SJCRH30 (cell line): Measurements from ENCODE around the gene TSHZ2. TPM values are rescaled to one million over a fixed set of nuclear protein-coding genes. Genes with fewer than 3 reads are reported as not detected.
"Not testable (repeated sequence)": the region's sequence is repeated elsewhere in the genome, so short reads cannot be mapped to it uniquely, and the experiment has no call there.

Experiments
- DNase-seq, 2 experiments: peaks; one replicate each; pipeline ENCODE4 v3.0.0-alpha.2; 2015 to 2020
- H3K27ac ChIP-seq: fragments of 250-450 bp; sonication (Bioruptor Pico); 2 replicates; pipeline ENCODE4 v1.5.1; 2020; ENCODE audit warnings: mild to moderate bottlenecking, moderate library complexity
- H3K27me3 ChIP-seq: fragments of 250-450 bp; sonication (Bioruptor Pico); 2 replicates; pipeline ENCODE4 v1.5.1; 2020; ENCODE audit warnings: mild to moderate bottlenecking, moderate library complexity
- H3K36me3 ChIP-seq: fragments of 250-450 bp; sonication (Bioruptor Pico); 2 replicates; pipeline ENCODE4 v1.5.1; 2020; ENCODE audit warnings: mild to moderate bottlenecking, moderate library complexity
- H3K4me1 ChIP-seq: fragments of 250-450 bp; sonication (Bioruptor Pico); 2 replicates; pipeline ENCODE4 v1.5.1; 2020; ENCODE audit warnings: mild to moderate bottlenecking, moderate library complexity
- H3K4me3 ChIP-seq: fragments of 250-450 bp; sonication (Bioruptor Pico); 2 replicates; pipeline ENCODE4 v1.5.1; 2020; ENCODE audit warnings: mild to moderate bottlenecking, moderate library complexity
- H3K9me3 ChIP-seq: fragments of 250-450 bp; sonication (Bioruptor Pico); replicated peaks from 2 replicates; pipeline ENCODE4 v1.5.1; 2020; ENCODE audit warnings: mild to moderate bottlenecking, moderate library complexity
- total RNA-seq: library from RNA; depleted of rRNA; stranded (reverse); fragments of >200 nt; shearing (Covaris generic); gene quantifications from 2 replicates; pipeline ENCODE4 v1.2.3, GENCODE V29; 2014

The TSHZ2 gene
- total RNA-seq, 1 experiment from 2014 or later = not detected

- no peak for DNase-seq
- no peaks in the 10 kb centered on the region for H3K36me3 ChIP-seq
- H3K27me3 ChIP-seq = 0 out of 2 replicates have a peak, but pooled peaks cover 2% of the 10 kb centered on the region
- no peaks in the 10 kb centered on the region for H3K4me1 ChIP-seq
- H3K9me3 ChIP-seq = no peaks in the 10 kb centered on the region
- H3K27ac ChIP-seq = no peak overlapping the region
- no peak overlapping the region for H3K4me3 ChIP-seq
Observed at GRCh38 chr20:53403029-53403428, 430.9 kb downstream of the TSHZ2 start.

- H3K36me3 ChIP-seq = no peaks in the 10 kb centered on the region
- H3K9me3 ChIP-seq = no peaks in the 10 kb centered on the region
- H3K4me1 ChIP-seq = no peaks in the 10 kb centered on the region
- no peak overlapping the region for H3K27ac ChIP-seq
- no peak for DNase-seq
- H3K4me3 ChIP-seq = no peak overlapping the region
- H3K27me3 ChIP-seq = 0 out of 2 replicates have a peak, but pooled peaks cover 2% of the 10 kb centered on the region
Observed at GRCh38 chr20:53405139-53405538, 433.0 kb downstream of the TSHZ2 start.

GRCh38 chr20:53406580-53406979 is 434.4 kb downstream of the TSHZ2 start:
- DNase-seq = no peak
- Histone ChIP-seq H3K4me1 (no peaks in the 10 kb centered on the region), H3K27ac (no peak overlapping the region), H3K9me3 (no peaks in the 10 kb centered on the region), H3K4me3 (no peak overlapping the region), H3K27me3 (0 out of 2 replicates have a peak, but pooled peaks cover 2% of the 10 kb centered on the region), H3K36me3 (no peaks in the 10 kb centered on the region)

- no peaks in the 10 kb centered on the region for H3K4me1 ChIP-seq
- H3K27me3 ChIP-seq = 0 out of 2 replicates have a peak, but pooled peaks cover 2% of the 10 kb centered on the region
- no peak overlapping the region for H3K4me3 ChIP-seq
- H3K9me3 ChIP-seq = no peaks in the 10 kb centered on the region
- no peaks in the 10 kb centered on the region for H3K36me3 ChIP-seq
- H3K27ac ChIP-seq = no peak overlapping the region
- no peak for DNase-seq
Observed at GRCh38 chr20:53408691-53409446, 436.7 kb downstream of the TSHZ2 start.

GRCh38 chr20:53409447-53409717 is 437.2 kb downstream of the TSHZ2 start:
- Histone ChIP-seq H3K4me1 (no peaks in the 10 kb centered on the region), H3K27ac (no peak overlapping the region), H3K4me3 (no peak overlapping the region), H3K36me3 (no peaks in the 10 kb centered on the region), H3K9me3 (no peaks in the 10 kb centered on the region), H3K27me3 (0 out of 2 replicates have a peak, but pooled peaks cover 2% of the 10 kb centered on the region)
- no peak for DNase-seq

GRCh38 chr20:53411129-53411528 is 439.0 kb downstream of the TSHZ2 start:
- no peak overlapping the region for H3K4me3 ChIP-seq
- no peak overlapping the region for H3K27ac ChIP-seq
- no peaks in the 10 kb centered on the region for H3K27me3 ChIP-seq
- H3K4me1 ChIP-seq = no peaks in the 10 kb centered on the region
- no peak for DNase-seq
- no peaks in the 10 kb centered on the region for H3K9me3 ChIP-seq
- H3K36me3 ChIP-seq = no peaks in the 10 kb centered on the region

GRCh38 chr20:53411891-53412290 is 439.7 kb downstream of the TSHZ2 start:
- Histone ChIP-seq H3K27me3 (no peaks in the 10 kb centered on the region), H3K4me3 (no peak overlapping the region), H3K9me3 (no peaks in the 10 kb centered on the region), H3K27ac (no peak overlapping the region), H3K4me1 (no peaks in the 10 kb centered on the region), H3K36me3 (no peaks in the 10 kb centered on the region)
- no peak for DNase-seq

- Histone ChIP-seq H3K4me3 (no peak overlapping the region), H3K36me3 (no peaks in the 10 kb centered on the region), H3K9me3 (no peaks in the 10 kb centered on the region), H3K27ac (no peak overlapping the region), H3K4me1 (no peaks in the 10 kb centered on the region), H3K27me3 (no peaks in the 10 kb centered on the region)
- DNase-seq = no peak
Observed at GRCh38 chr20:53412577-53413185, 440.5 kb downstream of the TSHZ2 start.

GRCh38 chr20:53413186-53413631 is 441.1 kb downstream of the TSHZ2 start:
- Histone ChIP-seq H3K4me3 (no peak overlapping the region), H3K27ac (no peak overlapping the region), H3K36me3 (no peaks in the 10 kb centered on the region), H3K9me3 (no peaks in the 10 kb centered on the region), H3K27me3 (no peaks in the 10 kb centered on the region), H3K4me1 (no peaks in the 10 kb centered on the region)
- DNase-seq = peak; percentile 11 to 34

- H3K27me3 ChIP-seq, H3K4me3 ChIP-seq, H3K9me3 ChIP-seq, H3K36me3 ChIP-seq, DNase-seq, H3K4me1 ChIP-seq, H3K27ac ChIP-seq: not testable (repeated sequence)
Observed at GRCh38 chr20:53413845-53414244, 441.7 kb downstream of the TSHZ2 start.

- no peak overlapping the region for H3K4me3 ChIP-seq
- H3K9me3 ChIP-seq = no peaks in the 10 kb centered on the region
- no peak for DNase-seq
- H3K36me3 ChIP-seq = no peaks in the 10 kb centered on the region
- H3K27me3 ChIP-seq = peaks cover 5% of the 10 kb centered on the region; the same call in 1 of the 2 replicates
- no peaks in the 10 kb centered on the region for H3K4me1 ChIP-seq
- H3K27ac ChIP-seq = no peak overlapping the region
Observed at GRCh38 chr20:53419693-53420460, 447.7 kb downstream of the TSHZ2 start.

GRCh38 chr20:53421343-53421742 is 449.2 kb downstream of the TSHZ2 start:
- H3K27ac ChIP-seq = no peak overlapping the region
- H3K4me1 ChIP-seq = no peaks in the 10 kb centered on the region
- H3K27me3 ChIP-seq = peaks cover 5% of the 10 kb centered on the region; the same call in 1 of the 2 replicates
- H3K4me3 ChIP-seq = no peak overlapping the region
- H3K9me3 ChIP-seq = no peaks in the 10 kb centered on the region
- DNase-seq = no peak
- no peaks in the 10 kb centered on the region for H3K36me3 ChIP-seq

- Histone ChIP-seq H3K9me3 (no peaks in the 10 kb centered on the region), H3K36me3 (no peaks in the 10 kb centered on the region), H3K4me3 (no peak overlapping the region), H3K27me3 (peaks cover 5% of the 10 kb centered on the region; the same call in 1 of the 2 replicates), H3K4me1 (no peaks in the 10 kb centered on the region), H3K27ac (no peak overlapping the region)
- no peak for DNase-seq
Observed at GRCh38 chr20:53422039-53422438, 449.9 kb downstream of the TSHZ2 start.

- H3K27ac ChIP-seq = no peak overlapping the region
- H3K36me3 ChIP-seq = no peaks in the 10 kb centered on the region
- peaks cover 7% of the 10 kb centered on the region; the same call in 1 of the 2 replicates for H3K27me3 ChIP-seq
- no peaks in the 10 kb centered on the region for H3K9me3 ChIP-seq
- DNase-seq = no peak
- no peak overlapping the region for H3K4me3 ChIP-seq
- H3K4me1 ChIP-seq = no peaks in the 10 kb centered on the region
Observed at GRCh38 chr20:53423587-53424146, 451.5 kb downstream of the TSHZ2 start.

- no peaks in the 10 kb centered on the region for H3K9me3 ChIP-seq
- H3K27ac ChIP-seq = no peak overlapping the region
- H3K4me1 ChIP-seq = no peaks in the 10 kb centered on the region
- no peaks in the 10 kb centered on the region for H3K36me3 ChIP-seq
- peaks cover 12% of the 10 kb centered on the region; the same call in 1 of the 2 replicates for H3K27me3 ChIP-seq
- no peak for DNase-seq
- H3K4me3 ChIP-seq = no peak overlapping the region
Observed at GRCh38 chr20:53425481-53425880, 453.3 kb downstream of the TSHZ2 start.
